ENCODE results near the gene NOL4L.

- no peak for TF ChIP-seq CTCF (IDR thresholded peaks at IDR 0.05)
- TF ChIP-seq EZH2 (IDR thresholded peaks at IDR 0.05) = no peak
These were observed 50.4 kb downstream of the NOL4L start for GRCh38 chr20:32534661-32535240.

All from neural progenitor cell (in vitro differentiated cells).